Lung (tissue), 12 donors: ENCODE data around the gene AP3S2. TPM values are rescaled to one million over a fixed set of nuclear protein-coding genes. Genes with fewer than 3 reads are reported as not detected.

Experiments used
- ATAC-seq: fragments of 200-7000 bp; cut with Tn5 transposase; one replicate; pipeline ENCODE4 v1.9.1; 2020; ENCODE audit warnings: moderate number of reproducible peaks; ENCODE audit not compliant: insufficient read depth, low FRiP score
- DNase-seq, 3 donors: peaks; one replicate each; pipeline ENCODE4 v3.0.0-alpha.2; 2013 to 2017
- H3K27ac ChIP-seq, 2 donors: one replicate each; pipeline ENCODE4 v1.5.1; 2013; ENCODE audit warnings: mild to moderate bottlenecking in 2 of 2, moderate library complexity in 2 of 2, control low read depth in 1 of 2, inconsistent platforms in 1 of 2, low read depth in 1 of 2, low read length in 1 of 2
- H3K27me3 ChIP-seq, 3 donors: one replicate each; pipeline ENCODE4 v1.5.1; 2013; ENCODE audit warnings: low read length in 2 of 3; ENCODE audit not compliant: control insufficient read depth in 3 of 3, insufficient read depth in 3 of 3
- H3K36me3 ChIP-seq, 4 donors: one replicate each; pipeline ENCODE4 v1.5.1; 2013; ENCODE audit warnings: low read length in 4 of 4, mild to moderate bottlenecking in 1 of 4, moderate library complexity in 1 of 4; ENCODE audit not compliant: control insufficient read depth in 4 of 4, insufficient read depth in 4 of 4
- H3K4me1 ChIP-seq, 5 donors: one replicate each; pipeline ENCODE4 v1.5.1; 2013; ENCODE audit warnings: low read length in 5 of 5, mild to moderate bottlenecking in 2 of 5, moderate library complexity in 1 of 5; ENCODE audit not compliant: control insufficient read depth in 5 of 5, insufficient read depth in 5 of 5
- H3K4me3 ChIP-seq: one replicate; pipeline ENCODE4 v1.5.1; 2013; ENCODE audit warnings: mild to moderate bottlenecking, control low read depth, moderate library complexity
- H3K9ac ChIP-seq, 2 donors: one replicate each; pipeline ENCODE4 v1.5.1; 2013; ENCODE audit warnings: low read length in 2 of 2, control low read depth in 1 of 2; ENCODE audit not compliant: insufficient read depth in 1 of 2
- H3K9me3 ChIP-seq, 4 donors: one replicate each; pipeline ENCODE4 v1.5.1; 2013; ENCODE audit warnings: low read length in 3 of 4, mild to moderate bottlenecking in 1 of 4, moderate library complexity in 1 of 4; ENCODE audit not compliant: control insufficient read depth in 4 of 4, insufficient read depth in 3 of 4
- CTCF ChIP-seq: IDR thresholded peaks from 2 replicates; pipeline ENCODE4 v1.5.1; 2012; ENCODE audit warnings: mild to moderate bottlenecking; ENCODE audit errors: control extremely low read depth, extremely low read depth
- WGBS, 2 donors: extraction: QIAGEN DNeasy Blood & Tissue Kit; methylation state at CpG; one replicate each; pipeline ENCODE4 v1.1.7; 2013; 5-methylcytosine and 5-hydroxymethylcytosine counted together
- polyA plus RNA-seq, 2 donors: library from polyadenylated mRNA; stranded (reverse); fragments of 200-250 nt; gene quantifications; one replicate each; pipeline ENCODE4 v1.2.1, GENCODE V29; 2013
- total RNA-seq, 2 donors: library from RNA; depleted of rRNA in 1 of 2; stranded (reverse); fragments of >200 nt in 1 of 2; gene quantifications; one replicate each; pipeline ENCODE4 v1.2.1, GENCODE V29; 2014 to 2021
- donor health status: control.
- donor health status: control.
- donor health status: Bipolar disorder and iron deficiency.
- donor health status: healthy.
- donor health status: DM: yes; HTN: yes; CAD: no.

The AP3S2 gene
- total and polyA plus RNA-seq, 4 donors: 9.9 to 31.8 (median 25.9) TPM

GRCh38 chr15:89822951-89823711 is 70.7 kb downstream of the AP3S2 start:
- no peak for DNase-seq
- Histone ChIP-seq H3K9ac (no peak overlapping the region), H3K27ac (no peak overlapping the region), H3K4me3 (no peak overlapping the region), H3K27me3 (peaks cover 0 to 7% (median 0%) of the 10 kb centered on the region in 3 donors), H3K36me3 (no peaks in the 10 kb centered on the region), H3K4me1 (peaks cover 0 to 7% (median 0%) of the 10 kb centered on the region in 5 donors), H3K9me3 (no peaks in the 10 kb centered on the region)
- WGBS, 2 donors: 51 to 62% methylated on average over 7 of the region's 7 CpGs
- TF ChIP-seq CTCF: no peak
- ATAC-seq: no peak

GRCh38 chr15:89822611-89822950 is 71.2 kb downstream of the AP3S2 start:
- 85 to 87% methylated on average over 5 of the region's 5 CpGs for WGBS, 2 donors
- Histone ChIP-seq H3K4me1 (peaks cover 0 to 1% (median 0%) of the 10 kb centered on the region in 5 donors), H3K27ac (no peak overlapping the region), H3K9ac (no peak overlapping the region), H3K4me3 (no peak overlapping the region), H3K9me3 (no peaks in the 10 kb centered on the region), H3K36me3 (no peaks in the 10 kb centered on the region), H3K27me3 (peaks cover 0 to 7% (median 0%) of the 10 kb centered on the region in 3 donors)
- no peak for ATAC-seq
- no peak for DNase-seq
- no peak for TF ChIP-seq CTCF

- H3K27ac ChIP-seq: peak overlapping the region in 1 of 2 donors; percentile 1
- no peak for TF ChIP-seq CTCF
- H3K9me3 ChIP-seq: no peaks in the 10 kb centered on the region
- no peak overlapping the region for H3K9ac ChIP-seq
- no peaks in the 10 kb centered on the region for H3K36me3 ChIP-seq
- peaks cover 0 to 8% (median 0%) of the 10 kb centered on the region in 3 donors for H3K27me3 ChIP-seq
- DNase-seq (no peak), ATAC-seq (no peak)
- no peaks in the 10 kb centered on the region for H3K4me1 ChIP-seq
- 57 to 61% methylated on average over 11 of the region's 11 CpGs for WGBS, 2 donors
- H3K4me3 ChIP-seq: no peak overlapping the region
Measured at GRCh38 chr15:89822026-89822425, 71.8 kb downstream of the AP3S2 start.
